HT1080 (cell line): Measurements from ENCODE around the gene IRF3. TPM values are rescaled to one million over a fixed set of nuclear protein-coding genes. Genes with fewer than 3 reads are reported as not detected.
"Not testable (repeated sequence)": the region's sequence is repeated elsewhere in the genome, so short reads cannot be mapped to it uniquely, and the experiment has no call there.

Experiments used
- DNase-seq: peaks from one replicate; pipeline ENCODE4 v3.0.0-alpha.2; 2015; ENCODE audit warnings: low read depth
- total RNA-seq: library from RNA; depleted of rRNA; stranded (reverse); fragments of >200 nt; shearing (Covaris generic); gene quantifications from 2 replicates; pipeline ENCODE4 v1.2.3, GENCODE V29; 2014

Gene IRF3
- total RNA-seq, 1 experiment from 2014 or later, result 55.9 TPM

DNA sequence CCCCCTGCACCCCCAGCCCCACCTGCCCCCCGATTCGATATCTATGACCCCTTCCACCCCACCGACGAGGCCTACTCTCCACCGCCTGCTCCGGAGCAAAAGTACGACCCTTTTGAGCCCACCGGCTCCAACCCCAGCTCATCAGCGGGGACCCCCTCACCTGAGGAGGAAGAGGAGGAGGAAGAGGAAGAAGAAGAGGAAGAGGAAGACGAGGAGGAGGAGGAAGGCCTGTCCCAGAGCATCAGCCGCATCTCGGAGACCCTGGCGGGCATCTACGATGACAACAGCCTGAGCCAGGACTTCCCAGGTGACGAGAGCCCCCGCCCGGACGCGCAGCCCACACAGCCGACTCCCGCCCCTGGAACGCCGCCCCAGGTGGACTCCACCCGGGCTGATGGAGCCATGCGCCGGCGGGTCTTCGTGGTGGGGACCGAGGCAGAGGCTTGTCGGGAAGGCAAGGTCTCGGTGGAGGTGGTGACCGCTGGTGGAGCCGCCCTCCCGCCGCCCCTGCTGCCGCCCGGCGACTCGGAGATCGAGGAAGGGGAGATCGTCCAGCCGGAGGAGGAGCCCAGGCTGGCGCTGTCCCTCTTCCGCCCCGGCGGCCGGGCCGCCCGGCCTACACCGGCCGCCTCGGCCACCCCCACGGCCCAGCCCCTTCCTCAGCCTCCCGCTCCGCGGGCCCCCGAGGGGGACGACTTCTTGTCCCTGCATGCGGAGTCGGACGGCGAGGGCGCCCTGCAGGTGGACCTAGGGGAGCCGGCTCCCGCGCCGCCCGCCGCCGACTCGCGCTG lies 14.4 kb downstream of the IRF3 start:
- no peak for DNase-seq

DNA sequence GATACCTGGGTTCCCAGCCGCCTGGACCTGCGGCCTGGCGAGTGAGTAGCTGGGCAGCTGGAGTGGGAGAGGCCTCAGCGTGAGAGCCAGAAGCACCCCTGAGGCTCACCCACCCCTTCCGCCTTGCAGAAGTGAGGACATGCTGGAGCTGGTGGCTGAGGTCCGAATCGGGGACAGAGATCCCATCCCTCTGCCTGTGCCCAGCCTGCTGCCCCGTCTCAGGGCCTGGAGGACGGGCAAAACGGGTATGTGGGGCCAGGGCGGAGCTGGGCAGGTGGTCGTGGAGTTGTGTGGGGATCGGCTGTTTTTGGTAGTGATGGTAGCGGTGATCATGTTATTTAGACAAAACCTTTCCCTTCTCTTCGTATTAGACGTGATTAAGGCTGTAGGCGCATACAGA lies 19.1 kb downstream of the IRF3 start:
- DNase-seq, result no peak

DNA sequence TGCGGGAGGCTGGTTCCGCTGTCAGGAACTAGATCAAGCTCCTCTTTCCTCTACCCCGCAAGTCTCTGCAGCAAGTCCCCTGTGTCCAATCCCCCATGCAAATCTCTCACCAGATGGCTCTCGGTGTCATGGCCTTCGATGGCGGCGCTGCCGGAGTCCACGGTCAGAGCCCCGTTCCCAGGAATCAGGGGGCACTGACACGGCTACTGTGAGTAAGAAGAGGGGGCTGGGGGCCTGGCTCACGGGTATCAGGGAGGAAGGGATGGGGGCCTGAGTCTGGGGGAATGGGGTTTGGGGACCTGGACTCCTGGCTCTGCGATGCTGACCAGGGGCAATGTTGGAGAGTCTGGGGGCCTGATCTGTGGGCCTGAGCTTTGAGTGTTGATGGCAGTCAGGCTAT lies 19.7 kb downstream of the IRF3 start:
- DNase-seq, result no peak

DNA sequence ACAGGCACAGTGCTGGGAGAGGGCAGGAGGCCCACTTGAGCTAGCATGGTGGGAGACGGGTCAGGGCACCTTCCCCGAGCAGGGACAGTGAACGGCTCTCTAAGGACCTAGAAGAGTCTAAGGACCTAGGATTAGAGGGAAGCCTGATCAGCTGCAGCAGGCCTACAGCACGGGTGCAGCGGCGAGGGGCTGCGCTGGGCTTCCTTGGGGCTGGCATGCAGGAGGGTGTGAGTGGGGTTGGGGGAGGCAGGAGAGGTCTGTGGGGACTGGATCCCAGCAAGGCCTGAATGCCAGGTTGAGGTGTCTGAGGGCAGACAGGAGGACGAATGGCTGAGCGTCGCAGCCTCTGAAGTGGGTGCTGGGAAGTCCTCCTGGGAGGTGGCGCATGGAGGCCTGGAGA lies 20.1 kb downstream of the IRF3 start:
- DNase-seq, result no peak

DNA sequence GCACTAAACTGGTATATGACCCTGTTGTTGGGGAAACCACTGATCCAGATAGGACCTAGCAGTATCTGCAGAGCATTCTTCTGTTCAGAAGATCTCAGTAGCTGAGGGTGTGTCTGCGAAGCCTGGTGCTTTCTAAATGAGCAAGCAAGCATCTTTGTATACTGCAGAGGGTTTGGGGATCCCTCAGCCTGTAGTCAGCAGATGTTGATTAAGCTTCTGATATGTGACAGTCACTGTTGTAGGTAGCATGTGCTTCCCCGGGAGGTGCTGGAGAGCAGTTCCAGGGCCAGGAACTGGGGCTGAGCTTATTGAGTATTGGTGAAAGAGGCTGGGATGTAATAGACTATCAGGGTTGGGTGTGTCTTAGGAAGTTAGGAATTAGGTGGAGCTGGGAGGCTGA lies 22.2 kb downstream of the IRF3 start:
- DNase-seq, result no peak

DNA sequence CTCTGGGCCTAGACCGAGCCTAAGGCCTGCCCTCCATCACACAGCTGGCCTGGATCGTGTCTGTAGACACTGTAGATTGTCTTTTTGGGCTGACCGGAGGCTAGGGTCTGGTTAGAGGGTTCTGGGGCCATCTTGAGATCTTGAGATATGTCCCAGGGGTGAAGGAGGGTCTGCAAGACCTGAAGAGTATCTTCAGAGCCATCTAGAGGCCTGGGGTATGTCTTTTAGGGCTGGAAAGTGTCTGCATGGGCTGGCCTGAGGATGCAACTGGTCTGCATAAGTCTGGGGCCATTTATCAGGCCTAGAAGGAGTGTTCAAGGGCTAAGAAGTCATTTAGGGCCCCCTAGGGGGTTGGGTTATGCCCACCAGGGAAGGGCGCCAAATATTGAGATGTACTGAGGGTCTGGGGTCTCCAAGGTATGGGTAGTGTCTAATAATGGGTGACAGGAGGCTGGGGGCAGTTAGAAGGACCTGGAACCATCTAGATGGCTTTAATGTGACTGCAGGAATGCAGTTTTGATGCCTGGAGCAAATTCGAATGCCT lies 23.1 kb downstream of the IRF3 start:
- no peak for DNase-seq

DNA sequence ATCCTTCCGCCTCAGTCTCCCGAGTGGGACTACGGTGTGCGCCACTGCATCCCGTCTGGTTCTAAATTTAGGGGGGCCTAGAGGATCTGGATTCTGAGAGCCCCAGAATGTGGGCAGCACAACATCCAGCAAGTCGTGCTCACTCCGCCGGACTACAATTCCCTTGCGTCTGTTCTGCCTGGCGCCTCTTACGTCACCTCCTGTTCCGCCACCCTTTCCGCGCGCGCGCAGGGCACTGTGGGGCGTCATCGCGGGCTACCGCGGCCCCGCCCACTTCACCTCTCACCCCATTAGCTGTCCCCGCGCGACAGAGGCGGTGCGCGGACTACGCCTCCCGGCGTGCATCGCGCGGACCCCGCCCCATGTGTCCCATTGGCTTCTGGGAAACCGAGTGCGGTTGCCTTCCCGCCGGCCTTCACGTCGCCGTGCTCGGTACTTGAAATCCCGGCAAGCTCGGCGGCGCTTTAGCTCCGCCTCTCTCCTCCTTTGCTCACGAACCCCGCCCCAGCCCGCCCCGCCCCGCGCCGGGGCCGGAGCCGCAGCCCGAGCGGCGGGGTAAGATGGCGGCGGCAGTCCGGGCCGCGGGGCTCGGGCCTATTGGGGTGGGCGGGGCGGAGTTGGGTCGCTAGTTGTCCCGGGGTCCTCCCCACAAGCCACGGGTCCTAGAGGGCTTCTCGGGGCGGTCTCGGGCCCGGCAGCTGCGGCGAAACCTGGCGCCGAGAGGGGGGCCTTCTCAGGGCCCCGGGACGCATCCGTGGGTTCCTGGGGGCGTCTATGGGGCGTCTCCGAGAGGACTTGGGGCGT lies 23.8 kb downstream of the IRF3 start, which contains the start of gene SCAF1:
Gene SCAF1, plus strand, starts transcription at position 522 of the 804 bp plus-strand sequence. CDS start 2,818 bp downstream, outside the sequence.
- DNase-seq, result peak; percentile 100

DNA sequence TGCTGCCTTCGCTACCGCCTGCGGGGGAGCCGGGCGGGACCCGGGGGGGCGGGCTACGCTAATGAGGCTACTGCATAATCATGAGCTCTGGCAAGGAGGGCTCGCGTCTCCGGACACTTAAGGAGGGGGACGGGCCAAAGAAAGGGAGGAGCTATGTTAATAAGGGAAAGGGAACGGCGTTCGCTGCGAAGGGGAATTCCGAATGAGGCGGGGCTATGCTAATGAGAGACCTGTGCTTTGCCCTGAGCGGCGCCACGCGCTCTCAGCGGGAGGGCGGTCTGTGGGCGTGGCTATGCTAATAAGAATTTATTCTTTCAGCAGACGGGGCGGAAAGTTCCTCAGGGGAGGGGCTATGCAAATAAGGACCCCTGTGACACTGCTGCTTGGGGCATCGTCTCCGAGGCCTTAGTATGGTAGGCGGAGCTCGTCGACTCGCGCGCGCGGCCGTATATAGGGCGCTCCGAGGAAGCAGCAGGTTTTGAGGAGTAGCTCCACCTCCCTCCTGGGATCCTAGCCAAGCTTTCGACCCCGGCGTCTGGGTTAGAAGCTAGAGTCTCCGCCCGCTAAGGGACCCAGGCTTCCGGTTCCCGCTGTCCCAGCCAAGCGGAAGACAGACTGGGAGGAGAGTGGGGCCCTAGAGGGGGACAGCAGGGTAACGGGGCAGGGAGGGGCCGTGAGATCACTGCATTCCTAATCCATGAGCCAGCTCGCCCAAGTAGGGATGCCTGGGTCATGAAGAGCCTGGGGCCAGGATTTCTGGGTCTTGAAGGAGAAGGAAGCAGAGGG lies 25.4 kb downstream of the IRF3 start, which contains the start of gene RRAS:
Gene RRAS, minus strand, starts transcription at position 31 of the 786 bp plus-strand sequence. CDS start 45 bp downstream, outside the sequence.
- peak; percentile 100 for DNase-seq

DNA sequence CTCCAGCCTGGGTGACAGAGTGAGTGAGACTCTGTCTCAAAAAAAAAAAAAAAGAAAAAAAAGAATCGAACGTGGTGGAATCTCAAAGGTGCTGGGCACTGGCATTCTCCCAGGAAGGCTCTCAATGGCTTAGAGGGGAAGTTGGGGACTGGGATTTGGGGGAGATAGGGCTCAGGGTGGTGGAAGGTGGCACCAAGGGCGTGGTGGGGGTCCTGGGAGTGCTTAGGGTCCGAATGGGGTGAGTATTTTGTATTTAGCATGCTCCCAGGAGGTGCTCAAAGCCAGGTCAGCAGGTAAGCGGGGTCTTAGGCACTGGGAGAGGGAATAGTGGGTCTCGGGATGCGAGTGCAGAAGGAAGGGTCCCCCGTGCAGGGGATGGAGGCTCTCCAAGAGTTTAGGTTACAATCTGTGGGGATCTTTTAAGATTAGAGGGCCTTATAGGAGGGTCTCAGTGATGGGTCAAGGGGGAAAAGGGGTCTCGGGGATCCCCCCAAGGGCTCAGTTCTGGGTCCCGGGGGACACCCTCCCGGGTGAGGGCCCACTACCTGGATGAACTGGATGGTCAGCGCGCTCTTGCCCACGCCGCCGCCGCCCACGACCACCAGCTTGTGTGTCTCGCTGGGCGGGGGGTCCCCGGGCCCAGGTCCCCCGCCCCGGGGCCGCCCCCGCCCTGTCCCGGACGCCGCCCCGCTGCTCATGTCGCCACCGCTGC lies 26.1 kb downstream of the IRF3 start:
- DNase-seq, result no peak

DNA sequence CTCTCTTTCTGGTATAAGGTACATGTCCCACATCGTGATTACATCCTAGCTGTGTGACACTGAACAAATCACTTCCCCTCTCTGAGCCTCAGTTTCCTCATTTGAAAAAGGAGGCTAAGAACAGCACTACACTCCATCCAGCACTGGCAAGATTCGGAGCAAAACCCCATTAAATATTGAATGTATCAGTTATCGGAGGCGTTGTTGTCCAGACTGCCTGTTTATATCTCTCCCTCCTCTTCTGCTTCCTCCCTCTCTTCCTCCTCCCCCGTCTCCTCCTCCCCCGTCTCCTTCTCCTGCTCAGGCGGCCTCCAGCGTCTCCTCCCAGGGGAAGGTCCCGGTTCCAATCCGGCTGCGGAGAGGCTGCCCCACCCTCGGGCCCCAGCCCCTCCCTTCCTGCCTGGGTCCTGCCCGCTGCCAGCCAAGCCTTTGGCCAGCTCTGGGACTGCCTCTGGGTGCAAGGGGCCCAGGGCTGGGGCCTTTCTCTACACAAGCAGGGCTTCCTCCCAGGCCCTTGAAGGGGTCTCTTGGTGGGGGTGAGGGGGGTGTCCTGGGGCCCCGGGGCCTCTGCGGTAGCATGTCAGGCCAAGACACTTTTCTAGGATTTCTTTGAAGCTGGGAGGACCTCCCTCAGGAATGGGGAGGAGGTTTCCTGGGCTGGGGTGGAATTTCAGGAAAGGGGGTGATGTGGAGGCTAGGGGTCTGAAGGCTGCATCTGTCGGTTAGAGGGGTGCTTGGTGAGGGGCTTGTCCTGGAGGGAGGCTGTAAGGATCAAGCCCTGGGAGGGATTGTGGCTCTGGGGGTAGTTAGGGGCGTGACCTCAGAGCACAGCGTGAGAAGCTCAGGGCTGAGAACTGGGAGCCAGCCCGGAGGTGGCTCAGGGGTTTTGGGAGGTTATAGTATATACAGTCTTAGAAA lies 27.6 kb downstream of the IRF3 start:
- DNase-seq, result peak; percentile 83

DNA sequence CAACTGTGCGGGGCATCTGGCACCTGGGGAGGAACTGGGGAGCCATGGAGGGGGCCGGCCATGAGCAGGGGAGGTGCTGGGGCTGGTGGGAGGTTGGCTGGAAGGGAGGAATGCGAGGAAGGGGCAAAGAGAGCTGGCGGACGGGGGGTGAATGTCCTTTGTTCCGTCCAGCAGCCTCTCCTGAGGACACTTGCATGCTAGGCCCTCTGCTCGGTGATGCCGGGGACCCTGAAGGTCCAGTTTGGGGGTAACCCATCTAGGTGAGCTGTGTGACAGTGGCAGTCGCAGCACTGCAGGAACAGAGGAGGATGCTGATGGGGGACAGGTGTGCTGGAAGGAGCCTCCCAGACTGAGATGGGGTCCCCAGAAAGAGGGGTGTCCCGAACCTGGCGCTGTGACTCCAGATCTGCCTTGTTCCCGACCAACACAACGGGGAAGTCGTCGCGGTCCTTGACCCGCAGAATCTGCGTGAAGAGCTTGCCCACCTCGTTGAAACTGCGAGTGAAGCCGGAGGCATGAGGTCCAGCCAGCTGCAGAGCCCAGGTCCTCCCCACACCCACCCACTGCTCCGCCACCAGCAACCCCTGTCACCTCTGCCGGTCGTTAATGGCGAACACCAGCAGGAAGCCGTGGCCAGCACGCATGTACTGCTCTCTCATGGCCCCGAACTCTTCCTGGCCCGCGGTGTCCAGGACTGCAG lies 29.3 kb downstream of the IRF3 start:
- no peak for DNase-seq

DNA sequence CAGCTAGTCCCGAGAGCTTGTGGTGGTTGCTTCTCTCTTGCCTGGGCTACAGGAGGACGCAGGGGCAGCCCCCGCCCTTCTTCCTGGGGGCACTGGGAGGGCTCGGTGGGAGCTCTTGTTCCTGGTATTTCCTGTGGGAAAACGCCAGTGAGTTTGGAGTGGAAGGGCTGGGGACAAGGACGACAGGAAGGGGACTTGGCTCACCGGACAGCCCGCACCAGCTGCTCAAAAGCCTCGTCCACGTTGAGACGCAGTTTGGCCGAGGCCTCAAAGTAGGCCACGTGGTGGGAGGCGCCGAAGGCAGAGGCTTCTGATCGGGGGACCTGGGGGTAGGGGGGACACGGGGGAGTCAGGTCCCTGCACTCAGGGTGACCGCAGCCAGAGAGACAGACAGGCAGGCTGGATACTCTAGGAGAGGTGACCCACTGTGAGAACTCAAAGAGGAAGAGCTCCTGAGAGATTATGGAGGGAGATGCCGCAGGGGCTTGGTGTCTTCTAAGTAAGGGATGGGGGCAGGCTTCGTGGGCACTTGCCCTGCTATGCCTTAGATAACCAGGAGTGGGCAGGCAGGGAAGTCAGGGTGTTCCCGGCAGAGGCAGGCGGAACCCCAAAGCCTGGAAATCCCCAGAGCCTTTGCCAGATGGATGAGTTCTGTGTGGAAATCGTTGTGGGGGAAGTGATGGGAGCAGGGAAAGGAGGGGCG lies 30.0 kb downstream of the IRF3 start:
- DNase-seq, result no peak

DNA sequence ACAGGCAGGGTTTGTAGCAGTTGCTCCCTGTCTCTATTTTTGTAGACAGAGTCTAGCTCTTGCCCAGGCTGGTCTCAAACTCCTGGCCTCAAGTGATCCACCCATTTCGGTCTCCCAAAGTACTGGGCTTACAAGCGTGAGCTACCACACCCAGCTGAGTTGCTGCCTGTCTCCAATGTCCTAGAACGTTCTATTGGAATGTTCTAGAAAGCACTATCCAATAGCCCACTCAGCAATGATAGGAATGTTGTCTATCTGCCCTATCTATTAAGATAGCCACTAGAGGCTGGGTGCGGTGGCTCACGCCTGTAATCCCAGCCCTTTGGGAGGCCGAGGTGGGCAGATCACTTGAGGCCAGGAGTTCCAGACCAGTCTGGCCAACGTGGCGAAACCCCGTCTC lies 32.4 kb downstream of the IRF3 start:
- not testable (repeated sequence) for DNase-seq

DNA sequence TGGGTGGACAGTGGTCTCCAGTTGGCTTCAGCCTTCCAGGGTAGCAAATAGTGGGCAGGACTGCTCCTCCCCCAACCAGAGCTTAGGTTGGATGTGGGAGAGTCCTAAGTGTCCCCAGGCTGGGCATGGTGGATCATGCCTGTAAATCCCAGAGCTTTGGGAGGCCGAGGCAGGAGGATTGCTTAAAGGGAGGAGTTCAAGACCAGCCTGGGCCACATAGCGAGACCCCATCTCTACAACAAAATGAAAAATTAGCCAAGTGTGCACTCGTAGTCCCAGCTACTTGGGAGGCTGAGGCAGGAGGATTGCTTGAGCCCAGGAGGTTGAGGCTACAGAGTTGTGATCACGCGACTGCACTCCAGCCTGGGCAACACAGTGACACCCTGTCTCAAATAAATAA lies 33.1 kb downstream of the IRF3 start:
- DNase-seq, result no peak

DNA sequence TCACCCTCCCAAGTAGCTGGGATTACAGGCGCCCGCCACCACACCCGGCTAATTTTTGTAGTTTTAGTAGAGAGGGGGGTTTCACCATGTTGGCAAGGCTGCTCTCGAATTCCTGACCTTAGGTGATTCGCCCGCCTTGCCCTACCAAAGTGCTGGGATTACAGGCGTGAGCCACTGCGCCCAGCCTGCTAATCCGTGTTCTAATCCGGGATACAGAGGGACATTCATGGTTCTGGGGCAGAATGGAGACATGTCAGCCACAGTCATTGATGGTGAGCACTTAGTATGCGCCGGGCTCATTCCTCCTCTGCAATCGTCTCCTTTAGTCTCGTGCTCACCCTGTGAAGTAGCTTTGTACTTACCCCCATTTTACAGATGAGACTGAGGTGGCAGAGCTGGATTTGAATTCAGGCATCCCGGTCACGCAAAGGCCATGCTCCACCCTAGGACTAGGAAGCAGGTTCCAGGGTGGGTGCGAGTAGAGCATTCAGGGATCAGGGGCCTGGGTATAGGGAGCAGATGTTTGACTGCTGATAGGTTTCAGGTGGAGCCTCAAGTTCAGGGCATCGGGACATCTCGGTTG lies 34.0 kb downstream of the IRF3 start:
- DNase-seq, result no peak

DNA sequence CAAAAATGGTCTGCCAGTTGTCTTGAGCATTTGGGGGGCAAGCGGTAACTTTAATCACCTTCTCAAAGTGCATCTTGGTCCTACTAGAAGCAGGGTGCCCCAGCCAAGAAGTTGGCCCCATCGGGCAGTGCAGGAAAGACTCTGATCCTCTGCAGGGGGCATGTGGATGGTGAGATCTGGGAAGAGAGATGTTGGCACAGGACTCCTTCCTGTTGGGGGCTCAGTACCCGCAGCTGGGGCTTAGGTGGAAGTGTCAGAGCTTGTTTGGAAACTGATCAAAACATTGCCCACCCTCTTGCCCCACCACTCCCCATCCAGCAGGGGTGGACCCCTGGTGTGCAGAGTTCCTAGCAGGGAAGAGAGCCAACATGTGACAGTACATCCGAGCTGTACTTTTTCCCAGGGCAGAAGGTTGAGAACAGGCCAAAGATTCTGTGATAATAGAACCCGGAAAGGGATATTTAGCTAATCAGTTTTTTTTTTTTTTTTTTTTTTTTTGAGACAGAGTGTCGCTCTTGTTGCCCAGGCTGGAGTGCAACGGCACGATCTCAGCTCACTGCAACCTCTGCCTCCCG lies 34.6 kb downstream of the IRF3 start:
- no peak for DNase-seq

DNA sequence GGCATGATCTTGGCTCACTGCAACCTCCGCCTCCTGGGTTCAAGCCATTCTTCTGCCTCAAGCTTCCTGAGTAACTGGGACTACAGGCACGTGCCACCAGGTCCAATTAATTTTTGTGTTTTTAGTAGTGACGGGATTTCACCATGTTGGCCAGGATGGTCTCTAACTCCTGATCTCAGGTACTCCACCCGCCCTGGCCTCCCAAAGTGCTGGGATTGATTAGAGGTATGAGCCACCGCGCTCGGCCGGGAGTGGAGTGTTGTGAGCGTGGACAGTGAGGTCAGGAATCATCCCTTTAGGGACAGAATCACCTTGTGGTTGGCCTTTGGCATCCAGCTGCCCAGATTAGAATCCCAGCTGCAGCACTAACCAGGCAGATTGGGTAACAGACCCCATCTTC lies 36.0 kb downstream of the IRF3 start:
- DNase-seq, result no peak

DNA sequence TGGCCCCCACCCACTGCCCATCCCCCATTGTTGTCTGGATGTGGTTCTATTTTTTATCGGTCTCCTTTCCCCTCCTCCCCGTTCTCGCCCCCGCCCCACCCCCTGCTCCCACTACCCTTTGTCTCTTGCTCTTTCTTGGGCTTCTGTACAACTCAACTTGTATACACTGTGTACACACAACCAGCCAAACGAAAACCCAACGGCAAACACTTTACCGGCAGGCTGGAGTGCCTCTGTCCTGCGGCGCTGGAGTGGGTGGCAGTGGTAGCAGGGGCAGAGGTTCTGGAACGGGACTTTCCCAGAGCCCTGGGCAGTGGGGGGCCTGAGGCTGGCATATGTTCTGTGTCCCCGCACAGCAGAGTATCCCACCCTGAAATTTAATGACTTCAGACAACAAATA lies 39.4 kb downstream of the IRF3 start:
- no peak for DNase-seq
